GM18508 (cell line): Measurements from ENCODE around the gene LRGUK.
"Not testable (repeated sequence)": the region's sequence is repeated elsewhere in the genome, so short reads cannot be mapped to it uniquely, and the experiment has no call there.

Experiments used
- ATAC-seq: cut with Tn5 transposase; IDR thresholded peaks from one replicate; pipeline ENCODE4 v1.9.1; 2021; ENCODE audit warnings: moderate number of reproducible peaks; ENCODE audit not compliant: insufficient read depth, unreplicated experiment

The LRGUK gene

DNA sequence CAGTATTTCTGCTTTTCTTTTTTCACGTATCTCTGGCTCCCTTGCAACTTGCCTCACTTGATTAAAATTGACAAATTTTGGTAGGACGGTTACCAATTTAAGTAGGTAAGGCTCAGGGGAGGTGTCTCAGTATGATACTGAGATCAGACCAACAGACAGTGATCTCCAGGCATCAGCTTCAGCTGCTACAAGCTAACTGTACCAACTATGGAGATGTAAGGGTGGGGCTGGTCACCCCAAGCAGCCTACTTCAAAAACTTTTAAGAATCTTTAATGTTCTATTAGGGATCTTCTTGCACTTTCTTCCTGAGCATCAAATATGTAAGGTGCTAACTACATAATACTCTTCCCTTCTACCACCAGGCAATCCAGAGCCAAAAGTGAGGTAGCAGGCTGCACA is 162.7 kb downstream of the LRGUK start:
- ATAC-seq, result no peak

DNA sequence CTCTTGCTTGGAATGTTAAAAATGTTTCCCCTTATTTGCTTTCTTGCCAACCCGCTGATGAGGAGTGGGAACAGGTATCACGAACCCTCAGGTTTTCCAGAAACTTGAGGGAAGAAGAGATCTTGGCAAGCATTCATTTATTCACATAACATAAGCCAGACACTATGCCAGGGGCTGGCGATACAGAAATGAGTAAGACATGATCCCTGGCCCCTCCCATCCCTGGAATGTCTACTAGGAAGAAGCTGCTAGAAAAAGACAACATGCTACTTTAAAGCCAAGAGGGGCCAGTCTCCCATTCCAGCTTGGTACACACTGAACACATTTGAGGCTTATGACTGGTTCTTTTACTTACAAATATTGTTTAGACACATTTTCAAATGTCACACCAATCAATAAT is 163.1 kb downstream of the LRGUK start:
- no peak for ATAC-seq

- peak; percentile 100 for ATAC-seq
These were observed 166.0 kb downstream of the LRGUK start for GRCh38 chr7:134293002-134293740.

DNA sequence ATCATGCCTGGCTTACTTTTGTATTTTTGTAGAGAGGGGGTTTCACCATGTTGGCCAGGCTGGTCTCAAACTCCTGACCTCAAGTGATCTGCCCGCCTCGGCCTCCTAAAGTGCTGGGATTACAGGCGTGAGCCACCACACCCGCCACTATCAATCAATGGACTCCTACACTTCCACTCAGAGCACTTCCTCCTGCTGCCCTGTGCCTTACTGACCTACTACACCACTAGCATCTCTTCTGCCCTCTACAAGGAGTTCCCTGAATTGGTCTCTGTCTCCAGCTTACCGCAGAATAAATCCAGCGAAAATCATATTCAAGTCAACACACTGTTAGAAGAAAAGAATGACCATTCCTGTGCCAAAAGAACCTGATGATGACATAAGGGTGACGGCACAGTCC is 168.8 kb downstream of the LRGUK start:
- not testable (repeated sequence) for ATAC-seq

DNA sequence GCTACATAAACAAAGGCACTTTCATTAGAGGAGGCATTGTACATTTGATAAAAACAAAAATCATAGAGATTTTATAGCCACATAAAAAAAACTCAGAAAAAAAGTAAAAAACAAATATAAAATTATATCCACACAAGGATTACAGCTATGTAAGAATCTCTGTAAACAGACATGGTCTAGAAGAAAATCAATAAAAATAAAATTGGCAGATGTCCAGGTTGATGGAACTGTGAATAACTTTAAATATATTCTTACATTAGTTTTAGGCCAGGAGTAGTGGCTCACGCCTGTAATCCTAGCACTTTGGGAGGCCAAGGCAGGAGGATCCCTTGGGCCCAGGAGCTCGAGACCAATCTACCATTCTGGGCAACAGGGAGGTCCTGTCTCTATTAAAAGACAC is 170.3 kb downstream of the LRGUK start:
- no peak for ATAC-seq

DNA sequence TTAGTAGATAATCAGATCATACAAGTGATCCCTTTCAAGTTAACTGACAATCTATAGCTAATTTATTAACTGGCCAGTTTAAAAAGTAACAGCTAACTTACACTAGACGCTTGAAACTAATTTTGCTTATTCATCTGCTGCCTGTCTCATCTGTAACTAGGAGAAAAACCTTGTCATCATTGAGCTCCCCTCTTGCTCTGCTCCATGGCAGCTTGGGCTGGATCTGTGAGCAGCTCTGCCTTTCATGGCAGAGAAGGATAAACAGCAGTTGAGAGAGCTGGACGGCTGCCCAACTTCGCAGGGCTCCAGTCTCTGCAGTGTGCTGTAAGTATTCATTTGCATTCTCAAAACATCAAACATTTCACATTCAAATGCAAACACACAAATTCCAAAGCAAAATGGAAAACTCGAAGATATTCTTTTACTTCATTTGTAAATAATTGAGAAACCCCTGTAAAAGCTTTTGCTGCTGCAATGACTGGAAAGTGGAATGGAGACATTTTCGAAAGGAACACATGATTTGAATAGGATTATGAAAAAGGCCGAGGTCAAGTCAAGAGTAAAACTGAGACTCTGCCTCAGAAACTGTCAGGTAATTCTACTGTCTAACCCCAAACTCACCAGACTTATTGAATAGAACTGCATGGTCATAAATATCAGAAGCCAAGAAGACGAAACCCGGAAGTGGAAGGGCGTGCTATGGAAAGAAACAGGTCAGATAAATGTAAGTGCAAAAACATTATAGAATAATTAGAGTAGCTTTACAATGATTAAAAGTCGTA is 172.0 kb downstream of the LRGUK start:
- no peak for ATAC-seq

DNA sequence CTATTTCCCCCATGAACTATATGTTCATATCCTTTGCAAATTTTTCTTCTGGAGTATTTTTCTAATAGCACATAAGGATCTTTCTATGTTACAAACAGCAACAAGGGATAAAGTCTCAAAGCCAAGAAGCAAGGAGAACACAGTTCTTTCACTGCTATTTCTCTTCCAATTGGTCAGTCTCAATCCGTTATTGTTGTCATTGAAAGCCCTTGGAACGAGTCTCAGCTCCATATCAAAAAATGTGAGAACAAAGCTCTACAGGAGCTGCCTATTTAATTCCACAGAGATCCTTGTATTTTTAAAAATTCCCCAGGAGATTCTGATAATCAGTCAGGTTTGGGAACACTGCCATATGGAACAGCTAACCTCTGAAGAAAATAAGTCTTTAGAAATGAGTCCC is 173.8 kb downstream of the LRGUK start:
- ATAC-seq, result no peak

DNA sequence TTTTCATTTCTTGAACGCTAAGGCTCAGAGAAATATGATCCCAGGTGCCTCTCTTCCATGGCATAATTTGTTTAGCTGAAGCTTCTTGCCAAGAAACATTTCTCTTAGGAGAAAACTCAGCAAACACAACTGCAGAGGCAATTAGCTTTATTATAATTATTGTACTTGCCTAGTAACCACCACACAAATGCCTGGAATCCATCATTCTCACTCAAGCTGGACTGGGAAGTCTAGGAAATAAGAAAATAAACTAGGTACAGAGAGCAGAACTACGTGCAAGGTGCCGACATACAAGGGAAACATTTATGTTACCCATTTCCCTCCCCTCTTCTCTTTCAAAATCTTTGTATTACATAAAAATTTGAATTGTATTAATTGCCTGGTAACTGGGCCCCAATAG is 174.5 kb downstream of the LRGUK start:
- ATAC-seq, result no peak

GRCh38 chr7:134302120-134302519 is 175.0 kb downstream of the LRGUK start:
- no peak for ATAC-seq

- no peak for ATAC-seq
These were observed 180.2 kb downstream of the LRGUK start for GRCh38 chr7:134307320-134307719.

- no peak for ATAC-seq
These were observed 181.4 kb downstream of the LRGUK start for GRCh38 chr7:134308548-134308947.

- no peak for ATAC-seq
These were observed 184.7 kb downstream of the LRGUK start for GRCh38 chr7:134311807-134312206.

DNA sequence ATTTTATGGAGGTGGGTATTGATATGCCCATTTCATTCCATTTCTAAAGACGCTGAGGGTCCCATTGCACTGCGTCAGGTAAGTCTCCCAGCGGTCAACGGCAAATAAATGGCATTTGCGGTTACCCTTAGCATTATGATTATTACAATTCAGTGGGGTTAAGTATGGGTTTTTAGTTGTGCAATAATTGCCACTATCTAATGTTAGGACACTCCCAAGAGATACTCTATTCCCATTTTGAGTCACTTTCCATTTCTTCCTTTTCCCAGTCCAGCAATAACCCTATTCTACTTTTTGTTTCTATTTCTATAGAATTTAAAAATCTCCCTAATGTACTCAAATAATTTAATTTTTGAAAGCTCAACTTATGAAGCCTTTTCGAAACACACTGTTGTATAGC is 185.6 kb downstream of the LRGUK start:
- no peak for ATAC-seq

- no peak for ATAC-seq
These were observed 186.4 kb downstream of the LRGUK start for GRCh38 chr7:134313543-134313942.
